Measurements from ENCODE around the gene PAX7. TPM values are rescaled to one million over a fixed set of nuclear protein-coding genes. Genes with fewer than 3 reads are reported as not detected.

Gene PAX7
- total RNA-seq, 1 experiment from 2014 or later, result 0.15 TPM

DNA sequence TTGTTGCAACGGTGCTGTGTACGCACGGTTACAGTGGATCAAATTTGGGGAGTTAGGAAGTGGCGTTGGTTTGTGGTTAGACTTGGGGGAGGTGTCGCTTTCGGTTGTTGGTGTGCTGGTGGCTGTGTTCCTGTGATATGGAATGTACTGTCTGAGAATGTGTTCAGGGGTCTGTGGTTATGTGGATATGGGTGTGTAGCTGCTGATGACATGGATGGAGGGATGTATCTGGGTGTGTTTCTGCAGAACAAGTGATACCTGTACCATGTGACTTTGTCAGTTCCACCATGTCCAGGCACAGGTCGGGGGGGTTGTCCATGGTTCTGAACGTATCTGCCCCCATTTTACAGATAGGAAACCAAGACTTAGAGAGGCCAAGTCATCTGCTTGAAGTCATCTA, 22.7 kb downstream of the PAX7 start:
- H3K9ac ChIP-seq (ENCODE audit: extremely low read depth, insufficient read length, low read length), result no peak overlapping the region
- H2BK12ac ChIP-seq (ENCODE audit: insufficient read length, low read depth, low read length), result no peak overlapping the region
- Mint-ChIP-seq H3K27me3 (ENCODE audit: low read depth) (peaks cover 100% of the 10 kb centered on the region), H3K36me3 (ENCODE audit: insufficient read depth in 1 of 3, low read depth in 3 of 3) (no peaks in the 10 kb centered on the region; a peak in 1 of 7 replicates), H3K4me3 (peak overlapping the region in 1 of 2 experiments; percentile 55; a peak in 1 of 5 replicates), H3K9me3 (peaks cover 0 to 8% of the 10 kb centered on the region in 2 experiments; a peak in 2 of 5 replicates), H3K4me1 (peaks cover 59 to 85% of the 10 kb centered on the region in 2 experiments), H3K27ac (no peak overlapping the region)
- H3K14ac ChIP-seq (ENCODE audit: insufficient read depth, low read length), result no peak overlapping the region
- no peak overlapping the region for H3K23ac ChIP-seq (ENCODE audit: insufficient read length, low read depth, low read length)
- no peak overlapping the region for H2AFZ ChIP-seq (ENCODE audit: low read length)
- H3K4ac ChIP-seq (ENCODE audit: low read depth, low read length), result no peak overlapping the region
- no peak overlapping the region for H4K5ac ChIP-seq (ENCODE audit: insufficient read length, low read depth, low read length)
- no CpG with 5 or more reads among the region's 8 CpGs for WGBS (ENCODE audit: extremely low coverage, insufficient read length, low lambda C conversion rate)
- H3K79me2 ChIP-seq (ENCODE audit: insufficient read depth, low read length), result no peaks in the 10 kb centered on the region
- H3K56ac ChIP-seq (ENCODE audit: insufficient read length, low read depth, low read length), result no peak overlapping the region
- peak overlapping the region; percentile 16 for H3K18ac ChIP-seq (ENCODE audit: insufficient read length, low read depth, low read length)
- no peak for DNase-seq
- H3K79me1 ChIP-seq (ENCODE audit: insufficient read depth, low read depth, low read length, poor library complexity, severe bottlenecking), result no peaks in the 10 kb centered on the region
- no peak overlapping the region for H4K8ac ChIP-seq (replicated peaks; ENCODE audit: insufficient read length, low read depth, low read length)
- no peak overlapping the region for H2BK5ac ChIP-seq (ENCODE audit: insufficient read length, low read length)
- TF ChIP-seq, protein P1, sequence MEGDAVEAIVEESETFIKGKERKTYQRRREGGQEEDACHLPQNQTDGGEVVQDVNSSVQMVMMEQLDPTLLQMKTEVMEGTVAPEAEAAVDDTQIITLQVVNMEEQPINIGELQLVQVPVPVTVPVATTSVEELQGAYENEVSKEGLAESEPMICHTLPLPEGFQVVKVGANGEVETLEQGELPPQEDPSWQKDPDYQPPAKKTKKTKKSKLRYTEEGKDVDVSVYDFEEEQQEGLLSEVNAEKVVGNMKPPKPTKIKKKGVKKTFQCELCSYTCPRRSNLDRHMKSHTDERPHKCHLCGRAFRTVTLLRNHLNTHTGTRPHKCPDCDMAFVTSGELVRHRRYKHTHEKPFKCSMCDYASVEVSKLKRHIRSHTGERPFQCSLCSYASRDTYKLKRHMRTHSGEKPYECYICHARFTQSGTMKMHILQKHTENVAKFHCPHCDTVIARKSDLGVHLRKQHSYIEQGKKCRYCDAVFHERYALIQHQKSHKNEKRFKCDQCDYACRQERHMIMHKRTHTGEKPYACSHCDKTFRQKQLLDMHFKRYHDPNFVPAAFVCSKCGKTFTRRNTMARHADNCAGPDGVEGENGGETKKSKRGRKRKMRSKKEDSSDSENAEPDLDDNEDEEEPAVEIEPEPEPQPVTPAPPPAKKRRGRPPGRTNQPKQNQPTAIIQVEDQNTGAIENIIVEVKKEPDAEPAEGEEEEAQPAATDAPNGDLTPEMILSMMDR (conservative IDR thresholded peaks at IDR 0.05), result no peak
- no peaks in the 10 kb centered on the region for H3K23me2 ChIP-seq (ENCODE audit: insufficient read length, low read depth, low read length, poor library complexity, severe bottlenecking)
- no peak overlapping the region for H2BK15ac ChIP-seq (ENCODE audit: low read depth, low read length)
- peaks cover 3% of the 10 kb centered on the region for H4K20me1 ChIP-seq (ENCODE audit: control insufficient read depth, insufficient read depth, insufficient read length)
- no peak overlapping the region for H3K27ac ChIP-seq (ENCODE audit: insufficient read length, low read depth, low read length)
- H2BK20ac ChIP-seq (ENCODE audit: low read depth, low read length, poor library complexity, severe bottlenecking), result no peak overlapping the region
- no peak overlapping the region for H2BK120ac ChIP-seq (ENCODE audit: low read depth, low read length, poor library complexity, severe bottlenecking)
- H3K9me3 ChIP-seq (ENCODE audit: control insufficient read depth, low read depth, low read length), result no peaks in the 10 kb centered on the region
- H2AK5ac ChIP-seq (ENCODE audit: insufficient read length, low read length), result no peak overlapping the region
- peaks cover 44% of the 10 kb centered on the region for H3K27me3 ChIP-seq (ENCODE audit: insufficient read depth, low read length)
- H4K91ac ChIP-seq (ENCODE audit: insufficient read length, low read depth, low read length), result no peak overlapping the region
- no peak overlapping the region for H3T11ph ChIP-seq (ENCODE audit: low read length)
- peaks cover 22% of the 10 kb centered on the region for H3K4me1 ChIP-seq (ENCODE audit: insufficient read depth, low read length)
- no peak overlapping the region for H3K4me2 ChIP-seq (ENCODE audit: insufficient read depth, insufficient read length, low read length)

Measured in H9 (cell line).